HepG2 (cell line): ENCODE data around the gene NPB. TPM values are rescaled to one million over a fixed set of nuclear protein-coding genes. Genes with fewer than 3 reads are reported as not detected.

Source experiments
- DPF2 ChIP-seq: sonication (generic); formaldehyde crosslinking; IDR thresholded peaks from 2 replicates; pipeline ENCODE4 v1.4.0; 2020; ENCODE audit warnings: mild to moderate bottlenecking, low read depth, missing genetic modification reagents, borderline replicate concordance
- ELF3 ChIP-seq: IDR thresholded peaks from 2 replicates; pipeline ENCODE4 v1.6.1; 2016; ENCODE audit warnings: missing genetic modification reagents, missing compliant biosample characterization
- HDAC6 ChIP-seq: fragments of 200-600 bp; sonication (generic); IDR thresholded peaks from 2 replicates; pipeline ENCODE4 v1.7.0; 2017; ENCODE audit warnings: mild to moderate bottlenecking, antibody characterized with exemption, low read length, low read depth
- HES4 ChIP-seq: sonication (generic); formaldehyde crosslinking; IDR thresholded peaks from 2 replicates; pipeline ENCODE4 v1.9.0; 2021; ENCODE audit warnings: mild to moderate bottlenecking, missing genetic modification reagents, borderline replicate concordance
- HHEX ChIP-seq: IDR thresholded peaks from 2 replicates; pipeline ENCODE4 v1.6.1; 2016; ENCODE audit warnings: control low read depth
- HMGA1 ChIP-seq: sonication (generic); formaldehyde crosslinking; conservative IDR thresholded peaks from 2 replicates; pipeline ENCODE4 v1.4.0; 2020; ENCODE audit warnings: missing genetic modification reagents
- ISX ChIP-seq: sonication (generic); formaldehyde crosslinking; conservative IDR thresholded peaks from 2 replicates; pipeline ENCODE4 v1.5.0; 2020; ENCODE audit warnings: missing genetic modification reagents
- KDM1A ChIP-seq: IDR thresholded peaks from 2 replicates; pipeline ENCODE4 v1.6.1; 2016; ENCODE audit warnings: missing compliant biosample characterization
- KMT2B ChIP-seq: IDR thresholded peaks from 2 replicates; pipeline ENCODE4 v1.6.1; 2016; ENCODE audit warnings: missing genetic modification reagents, missing compliant biosample characterization
- MATR3 ChIP-seq: sonication (generic); formaldehyde crosslinking; IDR thresholded peaks from 2 replicates; pipeline ENCODE4 v1.4.0; 2020; ENCODE audit warnings: missing genetic modification reagents
- MED8 ChIP-seq: sonication (generic); formaldehyde crosslinking; IDR thresholded peaks from 2 replicates; pipeline ENCODE4 v1.8.1; 2023; ENCODE audit warnings: mild to moderate bottlenecking, missing genetic modification reagents; ENCODE audit not compliant: insufficient replicate concordance
- NONO ChIP-seq, 2 experiments: fragments of 450-650 bp in 1 of 2; sonication (generic) in 1 of 2; formaldehyde crosslinking in 1 of 2; IDR thresholded peaks in 1 of 2; conservative IDR thresholded peaks in 1 of 2; 2 replicates each; pipeline versions ENCODE4 v1.6.1 to v1.8.0; 2017 to 2022; ENCODE audit warnings: mild to moderate bottlenecking in 1 of 2, missing genetic modification reagents in 1 of 2, moderate library complexity in 1 of 2
- TBL1XR1 ChIP-seq: fragments of 150-350 bp; IDR thresholded peaks from 2 replicates; pipeline ENCODE4 v1.6.1; 2014; ENCODE audit warnings: borderline replicate concordance, low read length; ENCODE audit not compliant: partially characterized antibody
- ZKSCAN5 ChIP-seq: sonication (generic); formaldehyde crosslinking; IDR thresholded peaks from 2 replicates; pipeline ENCODE4 v1.5.1; 2020; ENCODE audit warnings: mild to moderate bottlenecking, missing genetic modification reagents
- ZNF207 ChIP-seq: fragments of 450-650 bp; IDR thresholded peaks from 2 replicates; pipeline ENCODE4 v1.6.1; 2016; ENCODE audit warnings: antibody characterized with exemption, borderline replicate concordance
- ZNF441 ChIP-seq: sonication (generic); formaldehyde crosslinking; IDR thresholded peaks from 2 replicates; pipeline ENCODE4 v1.7.0; 2021; ENCODE audit warnings: missing genetic modification reagents, borderline replicate concordance
- ZNF451 ChIP-seq: sonication (generic); formaldehyde crosslinking; IDR thresholded peaks from 2 replicates; pipeline ENCODE4 v1.5.0; 2020; ENCODE audit warnings: mild to moderate bottlenecking, missing genetic modification reagents
- ZNF530 ChIP-seq: sonication (generic); formaldehyde crosslinking; IDR thresholded peaks from 2 replicates; pipeline ENCODE4 v1.5.0; 2020; ENCODE audit warnings: low read depth, mild to moderate bottlenecking, missing genetic modification reagents
- ZNF564 ChIP-seq: sonication (generic); formaldehyde crosslinking; IDR thresholded peaks from 2 replicates; pipeline ENCODE4 v1.8.1; 2023; ENCODE audit warnings: mild to moderate bottlenecking, missing genetic modification reagents
- ZNF577 ChIP-seq: sonication (generic); formaldehyde crosslinking; IDR thresholded peaks from 2 replicates; pipeline ENCODE4 v1.4.0; 2020; ENCODE audit warnings: mild to moderate bottlenecking, low read depth, missing genetic modification reagents, borderline replicate concordance
- ZNF589 ChIP-seq: sonication (generic); formaldehyde crosslinking; conservative IDR thresholded peaks from 2 replicates; pipeline ENCODE4 v1.8.0; 2022; ENCODE audit warnings: mild to moderate bottlenecking, moderate library complexity, missing genetic modification reagents
- ZNF660 ChIP-seq: sonication (generic); formaldehyde crosslinking; IDR thresholded peaks from 2 replicates; pipeline ENCODE4 v1.5.1; 2020; ENCODE audit warnings: mild to moderate bottlenecking, low read depth, missing genetic modification reagents, borderline replicate concordance
- ZNF720 ChIP-seq: sonication (generic); formaldehyde crosslinking; IDR thresholded peaks from 2 replicates; pipeline ENCODE4 v1.4.0; 2020; ENCODE audit warnings: missing genetic modification reagents
- ZNF761 ChIP-seq: sonication (generic); formaldehyde crosslinking; conservative IDR thresholded peaks from 2 replicates; pipeline ENCODE4 v1.4.0; 2020; ENCODE audit warnings: mild to moderate bottlenecking, missing genetic modification reagents
- polyA plus RNA-seq, 8 experiments: library from polyadenylated mRNA; depleted of rRNA in 3 of 8; stranded (reverse) in 7 of 8; unstranded in 1 of 8; fragments of >200 nt; fragmentation: Illumina TruSeq in 4 of 8; extraction: Trizol in 4 of 8; gene quantifications; 2 replicates each; pipeline versions ENCODE4 v1.2.1 to v1.2.3, GENCODE V29; 2011 to 2016; ENCODE audit warnings: low read depth in 4 of 8, missing spikeins in 1 of 8, mixed read lengths in 1 of 8; ENCODE audit not compliant: insufficient read depth in 1 of 8
- total RNA-seq, 5 experiments: library from RNA; depleted of rRNA; stranded (reverse); fragments of >200 nt; fragmentation: Illumina TruSeq; extraction: Trizol; gene quantifications; 2 replicates each; pipeline ENCODE4 v1.2.3, GENCODE V29; 2016; ENCODE audit warnings: low read depth in 1 of 5
- TF ChIP-seq, protein P1 (sequence below): sonication (generic); formaldehyde crosslinking; IDR thresholded peaks from 2 replicates; pipeline ENCODE4 v1.5.1; 2020; ENCODE audit warnings: mild to moderate bottlenecking, missing genetic modification reagents, borderline replicate concordance
- TF ChIP-seq, protein P2 (sequence below): IDR thresholded peaks from 2 replicates; pipeline ENCODE4 v1.6.1; 2016; ENCODE audit warnings: low read depth, borderline replicate concordance
- TF ChIP-seq, protein P3 (sequence below): sonication (generic); formaldehyde crosslinking; IDR thresholded peaks from 2 replicates; pipeline ENCODE4 v1.9.0; 2021; ENCODE audit warnings: missing genetic modification reagents, borderline replicate concordance

The NPB gene
- total and polyA plus RNA-seq, 2 of the 13 experiments (the other 11 are each of a cell fraction or from before 2014, with no cell fraction given): 0.11 to 0.93 TPM

DNA sequence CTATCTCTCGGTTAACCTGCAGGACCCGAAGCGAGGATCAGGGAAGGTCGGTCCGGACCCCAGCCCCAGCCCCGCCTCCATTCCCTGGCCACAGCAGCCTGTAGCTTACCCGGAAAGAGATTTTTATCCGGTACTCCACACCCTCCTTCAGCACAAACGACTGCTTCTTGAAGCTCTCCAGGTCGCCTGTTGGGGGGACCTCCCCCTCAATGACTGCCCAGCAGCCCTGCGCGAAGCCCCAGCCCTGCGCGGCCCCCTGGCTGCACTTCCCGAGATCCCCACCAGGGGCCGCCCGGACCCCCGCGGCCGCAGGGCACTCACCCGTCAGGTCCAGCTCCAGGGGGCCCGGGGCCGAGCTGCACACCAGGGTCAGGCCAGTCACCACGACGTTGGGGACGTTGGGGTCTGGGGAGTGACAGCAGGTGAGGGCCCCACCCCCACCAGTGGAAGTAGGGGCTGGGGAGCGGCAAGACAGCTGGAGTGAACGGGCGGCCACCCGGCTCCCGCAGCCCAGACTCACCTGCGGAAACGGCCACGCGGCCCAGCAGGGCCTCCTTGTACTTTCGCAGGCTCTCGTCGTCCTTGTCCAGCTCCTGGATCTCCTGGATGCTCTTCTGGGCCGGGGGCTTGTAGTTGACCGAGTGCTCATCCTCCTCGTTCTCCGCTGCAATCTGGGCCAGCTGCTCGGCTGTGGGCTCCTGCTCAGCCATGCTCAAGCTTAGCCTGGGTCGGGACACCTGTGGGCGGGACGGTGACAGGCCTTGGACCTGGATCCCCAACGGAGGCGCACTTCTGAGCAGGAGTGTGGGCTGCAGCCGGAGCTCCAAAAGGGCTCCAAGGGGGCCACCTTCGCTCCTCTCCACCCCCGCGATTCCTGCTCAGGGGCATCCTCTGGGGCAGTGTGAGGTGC lies 32.6 kb upstream of the NPB start (continued):
- TF ChIP-seq ZNF589 (CRISPR knock-in tag) (peak; percentile 84; the same call in 1 of the 2 replicates), ZNF660 (CRISPR knock-in tag) (no peak), ZNF577 (CRISPR knock-in tag) (no peak), KDM1A (no peak), MATR3 (CRISPR knock-in tag) (no peak), HDAC6 (no peak), ZNF441 (CRISPR knock-in tag) (no peak), ZNF530 (no peak), TBL1XR1 (no peak), HES4 (CRISPR knock-in tag) (no peak), ZNF761 (CRISPR knock-in tag) (no peak), HMGA1 (CRISPR knock-in tag) (no peak), ZNF564 (CRISPR knock-in tag) (no peak), ISX (CRISPR knock-in tag) (no peak), ELF3 (CRISPR knock-in tag) (peak; percentile 32; the same call in 1 of the 2 replicates), DPF2 (CRISPR knock-in tag) (no peak), ZNF207 (no peak), MED8 (CRISPR knock-in tag) (no peak), HHEX (CRISPR knock-in tag) (no peak), KMT2B (no peak), ZNF451 (CRISPR knock-in tag) (no peak), NONO (IDR thresholded peaks at IDR 0.05) (no peak), NONO (CRISPR knock-in tag; conservative IDR thresholded peaks at IDR 0.05) (peak; percentile 91), ZKSCAN5 (no peak), ZNF720 (CRISPR knock-in tag) (no peak)
- TF ChIP-seq, protein P1, sequence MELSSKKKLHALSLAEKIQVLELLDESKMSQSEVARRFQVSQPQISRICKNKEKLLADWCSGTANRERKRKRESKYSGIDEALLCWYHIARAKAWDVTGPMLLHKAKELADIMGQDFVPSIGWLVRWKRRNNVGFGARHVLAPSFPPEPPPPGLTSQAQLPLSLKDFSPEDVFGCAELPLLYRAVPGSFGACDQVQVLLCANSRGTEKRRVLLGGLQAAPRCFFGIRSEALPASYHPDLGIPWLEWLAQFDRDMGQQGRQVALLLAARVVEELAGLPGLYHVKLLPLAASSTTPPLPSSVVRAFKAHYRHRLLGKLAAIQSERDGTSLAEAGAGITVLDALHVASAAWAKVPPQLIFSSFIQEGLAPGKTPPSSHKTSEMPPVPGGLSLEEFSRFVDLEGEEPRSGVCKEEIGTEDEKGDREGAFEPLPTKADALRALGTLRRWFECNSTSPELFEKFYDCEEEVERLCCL (CRISPR knock-in tag): no peak
- TF ChIP-seq, protein P2, sequence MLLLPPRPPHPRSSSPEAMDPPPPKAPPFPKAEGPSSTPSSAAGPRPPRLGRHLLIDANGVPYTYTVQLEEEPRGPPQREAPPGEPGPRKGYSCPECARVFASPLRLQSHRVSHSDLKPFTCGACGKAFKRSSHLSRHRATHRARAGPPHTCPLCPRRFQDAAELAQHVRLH (CRISPR knock-in tag): peak; percentile 15; the same call in 1 of the 2 replicates
- TF ChIP-seq, protein P3, sequence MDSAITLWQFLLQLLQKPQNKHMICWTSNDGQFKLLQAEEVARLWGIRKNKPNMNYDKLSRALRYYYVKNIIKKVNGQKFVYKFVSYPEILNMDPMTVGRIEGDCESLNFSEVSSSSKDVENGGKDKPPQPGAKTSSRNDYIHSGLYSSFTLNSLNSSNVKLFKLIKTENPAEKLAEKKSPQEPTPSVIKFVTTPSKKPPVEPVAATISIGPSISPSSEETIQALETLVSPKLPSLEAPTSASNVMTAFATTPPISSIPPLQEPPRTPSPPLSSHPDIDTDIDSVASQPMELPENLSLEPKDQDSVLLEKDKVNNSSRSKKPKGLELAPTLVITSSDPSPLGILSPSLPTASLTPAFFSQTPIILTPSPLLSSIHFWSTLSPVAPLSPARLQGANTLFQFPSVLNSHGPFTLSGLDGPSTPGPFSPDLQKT: no peak
